Vagina (tissue), 2 donors: ENCODE results near the gene ZMAT5. TPM values are rescaled to one million over a fixed set of nuclear protein-coding genes. Genes with fewer than 3 reads are reported as not detected.

Experiments used
- DNase-seq, 2 donors: peaks; one replicate each; pipeline ENCODE4 v3.0.0-alpha.2; 2017; ENCODE audit errors: extremely low spot score in 2 of 2
- H3K27ac ChIP-seq: fragments of 200-600 bp; sonication (generic); one replicate; pipeline ENCODE4 v1.5.1; 2019
- H3K27me3 ChIP-seq: fragments of 200-600 bp; sonication (generic); one replicate; pipeline ENCODE4 v1.5.1; 2019
- H3K36me3 ChIP-seq, 2 donors: fragments of 200-600 bp; sonication (generic); one replicate each; pipeline ENCODE4 v1.5.1; 2017 to 2019
- H3K4me1 ChIP-seq: fragments of 200-600 bp; sonication (generic); one replicate; pipeline ENCODE4 v1.5.1; 2019
- H3K4me3 ChIP-seq, 2 donors: fragments of 200-600 bp; sonication (generic); 1 replicate in 1 of 2; 2 replicates in 1 of 2; pipeline ENCODE4 v1.5.1; 2016 to 2019
- H3K9me3 ChIP-seq: fragments of 200-600 bp; sonication (generic); one replicate; pipeline ENCODE4 v1.5.1; 2019
- CTCF ChIP-seq, 3 experiments: fragments of 450-650 bp in 2 of 3; fragments of 200-600 bp in 1 of 3; sonication (generic) in 1 of 3; IDR thresholded peaks; one replicate each; pipeline ENCODE4 v1.5.1; 2017 to 2019; ENCODE audit warnings: antibody characterized with exemption in 3 of 3, mild to moderate bottlenecking in 2 of 3, moderate library complexity in 2 of 3
- POLR2A ChIP-seq, 2 donors: fragments of 450-650 bp; IDR thresholded peaks; one replicate each; pipeline ENCODE4 v1.6.1; 2017; ENCODE audit warnings: antibody characterized with exemption in 2 of 2, mild to moderate bottlenecking in 2 of 2, moderate library complexity in 2 of 2
- POLR2AphosphoS5 ChIP-seq, 2 donors: sonication (generic); formaldehyde crosslinking; IDR thresholded peaks; one replicate each; pipeline ENCODE4 v1.9.0; 2017; ENCODE audit warnings: antibody characterized with exemption in 2 of 2, mild to moderate bottlenecking in 2 of 2, low read depth in 1 of 2; ENCODE audit not compliant: insufficient read depth in 1 of 2
- intact Hi-C: fragments of 100-400 bp; cut with DNase I; formaldehyde crosslinking; loops from one replicate; pipeline ENCODE4 v1.15.1; 2023
- total RNA-seq: library from RNA; depleted of rRNA; stranded (reverse); fragments of >200 nt; gene quantifications from one replicate; pipeline ENCODE4 v1.2.3, GENCODE V29; 2016

ZMAT5 gene
- total RNA-seq, 1 donor from 2014 or later, result 22.6 TPM

GRCh38 chr22:29731058-29731850, 35.6 kb downstream of the ZMAT5 start:
- Histone ChIP-seq H3K36me3 (peaks cover 0 to 9% of the 10 kb centered on the region in 2 donors), H3K27me3 (no peaks in the 10 kb centered on the region)
- intact Hi-C loops, result no loop called here

GRCh38 chr22:29729161-29729560, 37.6 kb downstream of the ZMAT5 start:
- H3K4me3 ChIP-seq, result no peak overlapping the region
- H3K27ac ChIP-seq, result no peak overlapping the region
- H3K36me3 ChIP-seq, result peaks cover 0 to 9% of the 10 kb centered on the region in 2 donors
- no peaks in the 10 kb centered on the region for H3K27me3 ChIP-seq
- TF ChIP-seq POLR2AphosphoS5 (IDR thresholded peaks at IDR 0.05; ENCODE audit: insufficient read depth in 1 of 2, low read depth in 1 of 2), result no peak
- no peak for TF ChIP-seq POLR2A (IDR thresholded peaks at IDR 0.05)
- H3K4me1 ChIP-seq, result peaks cover 12% of the 10 kb centered on the region
- no peaks in the 10 kb centered on the region for H3K9me3 ChIP-seq
- intact Hi-C loops, result loop anchor here (10.0 kb wide), 2 partner anchors 276 to 356 kb away; partner anchors contain the start of gene HORMAD2
- no peak for DNase-seq

More at GRCh38 chr22:29731058-29731850, 35.6 kb downstream of the ZMAT5 start:
- TF ChIP-seq CTCF (IDR thresholded peaks at IDR 0.05), result no peak
- TF ChIP-seq POLR2AphosphoS5 (IDR thresholded peaks at IDR 0.05; ENCODE audit: insufficient read depth in 1 of 2, low read depth in 1 of 2), result no peak
- no peak for TF ChIP-seq POLR2A (IDR thresholded peaks at IDR 0.05)
- H3K9me3 ChIP-seq, result no peaks in the 10 kb centered on the region
- H3K4me3 ChIP-seq, result no peak overlapping the region
- no peak for DNase-seq
- H3K27ac ChIP-seq, result no peak overlapping the region
- peaks cover 15% of the 10 kb centered on the region for H3K4me1 ChIP-seq

- Histone ChIP-seq H3K36me3 (peaks cover 0 to 9% of the 10 kb centered on the region in 2 donors), H3K27ac (no peak overlapping the region), H3K27me3 (no peaks in the 10 kb centered on the region), H3K4me3 (no peak overlapping the region), H3K4me1 (no peaks in the 10 kb centered on the region), H3K9me3 (no peaks in the 10 kb centered on the region)
- intact Hi-C loops, result loop anchor here (10.0 kb wide), 2 partner anchors 278 to 358 kb away; partner anchors contain the start of gene HORMAD2
- DNase-seq, result no peak
- TF ChIP-seq POLR2AphosphoS5 (IDR thresholded peaks at IDR 0.05; ENCODE audit: insufficient read depth in 1 of 2, low read depth in 1 of 2) (no peak), POLR2A (IDR thresholded peaks at IDR 0.05) (no peak), CTCF (IDR thresholded peaks at IDR 0.05) (no peak)
These were observed 39.7 kb downstream of the ZMAT5 start for GRCh38 chr22:29727131-29727523.

- Histone ChIP-seq H3K27me3 (no peaks in the 10 kb centered on the region), H3K4me3 (no peak overlapping the region), H3K27ac (no peak overlapping the region), H3K36me3 (peaks cover 0 to 9% of the 10 kb centered on the region in 2 donors), H3K4me1 (no peaks in the 10 kb centered on the region), H3K9me3 (no peaks in the 10 kb centered on the region)
- no peak for DNase-seq
- intact Hi-C loops, result loop anchor here (10.0 kb wide), 2 partner anchors 278 to 358 kb away; partner anchors contain the start of gene HORMAD2
- no peak for TF ChIP-seq POLR2AphosphoS5 (IDR thresholded peaks at IDR 0.05; ENCODE audit: insufficient read depth in 1 of 2, low read depth in 1 of 2)
- TF ChIP-seq CTCF (IDR thresholded peaks at IDR 0.05), result no peak
- TF ChIP-seq POLR2A (IDR thresholded peaks at IDR 0.05), result no peak
These were observed 40.2 kb downstream of the ZMAT5 start for GRCh38 chr22:29726512-29727130.

GRCh38 chr22:29726106-29726505, 40.7 kb downstream of the ZMAT5 start:
- DNase-seq, result no peak
- Histone ChIP-seq H3K4me3 (no peak overlapping the region), H3K27me3 (no peaks in the 10 kb centered on the region)

More at GRCh38 chr22:29726106-29726505, 40.7 kb downstream of the ZMAT5 start:
- Histone ChIP-seq H3K36me3 (peaks cover 0 to 6% of the 10 kb centered on the region in 2 donors), H3K27ac (no peak overlapping the region), H3K4me1 (no peaks in the 10 kb centered on the region), H3K9me3 (no peaks in the 10 kb centered on the region)
- no peak for TF ChIP-seq POLR2AphosphoS5 (IDR thresholded peaks at IDR 0.05; ENCODE audit: insufficient read depth in 1 of 2, low read depth in 1 of 2)
- no peak for TF ChIP-seq POLR2A (IDR thresholded peaks at IDR 0.05)
- TF ChIP-seq CTCF (IDR thresholded peaks at IDR 0.05), result no peak
- intact Hi-C loops, result loop anchor here (10.0 kb wide), 2 partner anchors 279 to 359 kb away; partner anchors contain the start of gene HORMAD2
